H1 (cell line): Measurements from ENCODE around the gene PACSIN1. TPM values are rescaled to one million over a fixed set of nuclear protein-coding genes. Genes with fewer than 3 reads are reported as not detected.

Source experiments
- POLR2AphosphoS5 ChIP-seq: IDR thresholded peaks from 2 replicates; pipeline ENCODE4 v1.6.1; 2011; ENCODE audit warnings: low read depth, low read length
- SIX5 ChIP-seq: IDR thresholded peaks from 2 replicates; pipeline ENCODE4 v1.6.1; 2011; ENCODE audit warnings: mild to moderate bottlenecking, low read depth, low read length
- USF2 ChIP-seq: IDR thresholded peaks from 2 replicates; pipeline ENCODE4 v1.6.1; 2011; ENCODE audit warnings: low read length, improper control_type of control experiment
- polyA plus RNA-seq, 7 experiments: library from polyadenylated mRNA; depleted of rRNA in 3 of 7; stranded (reverse) in 5 of 7; unstranded in 2 of 7; fragments of >200 nt in 5 of 7; fragments of 200-250 nt in 2 of 7; gene quantifications; 1 replicate in 5 of 7; 2 replicates in 1 of 7; 4 replicates in 1 of 7; pipeline versions ENCODE4 v1.2.1 to v1.2.3, GENCODE V29; 2011 to 2013; ENCODE audit warnings: missing spikeins in 2 of 7, mixed read lengths in 2 of 7
- total RNA-seq: library from RNA; stranded (reverse); fragmentation: NEBNext Ultra II Directional; extraction: Animal tissue kit (Norgen Biotek cat#: 25700); gene quantifications from 2 replicates; pipeline ENCODE4 v1.2.1, GENCODE V29; 2021

Gene PACSIN1
- total and polyA plus RNA-seq, 2 of the 8 experiments (the other 6 are each of a cell fraction or from before 2014, with no cell fraction given), result 5.9 to 11.1 TPM

- TF ChIP-seq USF2, result no peak
- TF ChIP-seq POLR2AphosphoS5, result no peak
- no peak for TF ChIP-seq SIX5
These were observed 72.2 kb downstream of the PACSIN1 start (continued) for GRCh38 chr6:34537922-34538550.
